Ovary (tissue), 9 donors: Measurements from ENCODE around the gene INTS3. TPM values are rescaled to one million over a fixed set of nuclear protein-coding genes. Genes with fewer than 3 reads are reported as not detected.
A peak's percentile ranks its signal among the peaks of the same experiment; 100 is the strongest.

Experiments
- DNase-seq, 5 donors: peaks; one replicate each; pipeline ENCODE4 v3.0.0-alpha.2; 2019 to 2020
- H3K27ac ChIP-seq, 2 donors: fragments of 200-600 bp; one replicate each; pipeline versions ENCODE4 v1.5.1 to v1.8.0; 2019 to 2022
- H3K27me3 ChIP-seq: fragments of 200-600 bp; one replicate; pipeline ENCODE4 v1.8.0; 2022
- H3K36me3 ChIP-seq: fragments of 200-600 bp; sonication (generic); one replicate; pipeline ENCODE4 v1.5.1; 2019
- H3K4me1 ChIP-seq: one replicate; pipeline ENCODE4 v1.8.1; 2013; ENCODE audit warnings: mild to moderate bottlenecking, moderate library complexity; ENCODE audit not compliant: insufficient read depth
- H3K4me3 ChIP-seq: fragments of 200-600 bp; sonication (generic); one replicate; pipeline ENCODE4 v1.5.1; 2017
- H3K9me3 ChIP-seq, 2 donors: fragments of 200-600 bp in 1 of 2; sonication (generic) in 1 of 2; one replicate each; pipeline versions ENCODE4 v1.5.1 to v1.8.1; 2013 to 2019; ENCODE audit warnings: mild to moderate bottlenecking in 1 of 2, moderate library complexity in 1 of 2
- CTCF ChIP-seq, 3 donors: fragments of 450-650 bp in 2 of 3; fragments of 200-600 bp in 1 of 3; IDR thresholded peaks; one replicate each; pipeline versions ENCODE4 v1.5.1 to v1.8.0; 2016 to 2022; ENCODE audit warnings: antibody characterized with exemption in 3 of 3, mild to moderate bottlenecking in 1 of 3
- EP300 ChIP-seq: sonication (generic); formaldehyde crosslinking; IDR thresholded peaks from one replicate; pipeline ENCODE4 v1.6.1; 2017; ENCODE audit warnings: antibody characterized with exemption
- POLR2A ChIP-seq: fragments of 450-650 bp; IDR thresholded peaks from one replicate; pipeline ENCODE4 v1.6.1; 2017; ENCODE audit warnings: antibody characterized with exemption, mild to moderate bottlenecking, moderate library complexity
- WGBS, 3 donors: extraction: QIAGEN DNeasy Blood & Tissue Kit in 1 of 3; methylation state at CpG; one replicate each; pipeline versions ENCODE4 v1.1.5 to v1.1.7; 2013 to 2017; 5-methylcytosine and 5-hydroxymethylcytosine counted together
- intact Hi-C, 4 donors: fragments of 100-400 bp; cut with DNase I; formaldehyde crosslinking; loops; one replicate each; pipeline versions ENCODE4 v1.11.0 to v1.15.1; 2022 to 2023
- polyA plus RNA-seq, 2 donors: library from polyadenylated mRNA; stranded (reverse); fragments of 200-250 nt in 1 of 2; fragments of 350-450 nt in 1 of 2; fragmentation: Illumina TruSeq in 1 of 2; extraction: RNeasy Lipid Tissue Mini Kit (QIAGEN cat#74804) in 1 of 2; gene quantifications; one replicate each; pipeline ENCODE4 v1.2.3, GENCODE V29; 2013 to 2014
- total RNA-seq, 7 donors: library from RNA; depleted of rRNA in 2 of 7; stranded (reverse); fragments of >200 nt in 2 of 7; fragmentation: NEBNext Ultra II Directional in 3 of 7; extraction: Animal tissue kit (Norgen Biotek cat#: 25700) in 3 of 7; gene quantifications; one replicate each; pipeline versions ENCODE4 v1.1.0 to v1.2.4, GENCODE V29; 2016 to 2023
- donor health status: DM: no; HTN: no; CAD: no; lungs with moderate emphysema.
- donor health status: DM: no; HTN: no; CAD: no.
- donor health status: Bipolar disorder and iron deficiency.
- donor health status: DM: yes; HTN: yes; CAD: no.
- donor health status: DM: no; HTN: no; CAD: no.
- donor health status: DM: yes; HTN: yes; CAD: no.

Gene INTS3
- total and polyA plus RNA-seq, 9 donors = 41.6 to 74.4 (median 56.2) TPM

- Histone ChIP-seq H3K4me1 (peaks cover 9% of the 10 kb centered on the region), H3K27me3 (no peaks in the 10 kb centered on the region), H3K27ac (peak overlapping the region; percentile 69 to 84), H3K4me3 (peak overlapping the region; percentile 73), H3K9me3 (no peaks in the 10 kb centered on the region), H3K36me3 (no peaks in the 10 kb centered on the region)
- intact Hi-C loops = loop anchor here in 2 of 4 donors (10.0 kb wide), 2 partner anchors 202 to 262 kb away; no protein-coding TSS in a partner anchor
- DNase-seq = peak in 3 of 5 donors; percentile 45 to 54 (median 49)
- TF ChIP-seq POLR2A = no peak
- TF ChIP-seq EP300 = no peak
- TF ChIP-seq CTCF (IDR thresholded peaks at IDR 0.05) = no peak
- WGBS, 3 donors = 57 to 72% (median 59%) methylated on average over 10 of the region's 10 CpGs
Measured at GRCh38 chr1:153776352-153776751, 48.5 kb downstream of the INTS3 start.

GRCh38 chr1:153776845-153777370, 49.1 kb downstream of the INTS3 start:
- TF ChIP-seq CTCF (IDR thresholded peaks at IDR 0.05) = no peak
- TF ChIP-seq POLR2A = no peak
- no peak for TF ChIP-seq EP300
- intact Hi-C loops = loop anchor here in 2 of 4 donors (10.0 kb wide), 2 partner anchors 202 to 262 kb away; no protein-coding TSS in a partner anchor
- 87 to 95% (median 92%) methylated on average over 10 of the region's 10 CpGs for WGBS, 3 donors
- H3K4me3 ChIP-seq = no peak overlapping the region
- no peak overlapping the region for H3K27ac ChIP-seq
- no peaks in the 10 kb centered on the region for H3K9me3 ChIP-seq
- H3K4me1 ChIP-seq = peaks cover 9% of the 10 kb centered on the region
- H3K36me3 ChIP-seq = no peaks in the 10 kb centered on the region
- peak in 1 of 5 donors; percentile 28 for DNase-seq
- no peaks in the 10 kb centered on the region for H3K27me3 ChIP-seq

- Histone ChIP-seq H3K36me3 (no peaks in the 10 kb centered on the region), H3K9me3 (no peaks in the 10 kb centered on the region), H3K27ac (no peak overlapping the region), H3K4me1 (peaks cover 9% of the 10 kb centered on the region), H3K4me3 (no peak overlapping the region), H3K27me3 (no peaks in the 10 kb centered on the region)
- TF ChIP-seq EP300 (no peak), CTCF (IDR thresholded peaks at IDR 0.05) (no peak), POLR2A (no peak)
- DNase-seq = peak in 3 of 5 donors; percentile 46 to 53 (median 46)
- WGBS, 3 donors = 59 to 71% (median 67%) methylated on average over 7 of the region's 7 CpGs
- intact Hi-C loops = loop anchor here in 2 of 4 donors (10.0 kb wide), 2 partner anchors 203 to 263 kb away; no protein-coding TSS in a partner anchor
Measured at GRCh38 chr1:153777648-153778047, 49.8 kb downstream of the INTS3 start.

- DNase-seq = peak in 2 of 5 donors; percentile 30 to 37
- Histone ChIP-seq H3K4me1 (peaks cover 10% of the 10 kb centered on the region), H3K4me3 (no peak overlapping the region), H3K9me3 (no peaks in the 10 kb centered on the region), H3K27me3 (no peaks in the 10 kb centered on the region), H3K36me3 (no peaks in the 10 kb centered on the region), H3K27ac (no peak overlapping the region)
- TF ChIP-seq CTCF (IDR thresholded peaks at IDR 0.05) (no peak), EP300 (no peak), POLR2A (no peak)
- WGBS, 3 donors = 92 to 93% (median 92%) methylated on average over 22 of the region's 22 CpGs
- intact Hi-C loops = loop anchor here in 2 of 4 donors (10.0 kb wide), 2 partner anchors 203 to 263 kb away; no protein-coding TSS in a partner anchor
Measured at GRCh38 chr1:153778051-153778823, 50.4 kb downstream of the INTS3 start.
